ENCODE measurements around the gene SNX19. TPM values are rescaled to one million over a fixed set of nuclear protein-coding genes. Genes with fewer than 3 reads are reported as not detected.

SNX19 gene
- total and polyA plus RNA-seq, 2 of the 4 experiments (the other 2 are of a cell fraction), result 35.9 to 113 TPM

DNA sequence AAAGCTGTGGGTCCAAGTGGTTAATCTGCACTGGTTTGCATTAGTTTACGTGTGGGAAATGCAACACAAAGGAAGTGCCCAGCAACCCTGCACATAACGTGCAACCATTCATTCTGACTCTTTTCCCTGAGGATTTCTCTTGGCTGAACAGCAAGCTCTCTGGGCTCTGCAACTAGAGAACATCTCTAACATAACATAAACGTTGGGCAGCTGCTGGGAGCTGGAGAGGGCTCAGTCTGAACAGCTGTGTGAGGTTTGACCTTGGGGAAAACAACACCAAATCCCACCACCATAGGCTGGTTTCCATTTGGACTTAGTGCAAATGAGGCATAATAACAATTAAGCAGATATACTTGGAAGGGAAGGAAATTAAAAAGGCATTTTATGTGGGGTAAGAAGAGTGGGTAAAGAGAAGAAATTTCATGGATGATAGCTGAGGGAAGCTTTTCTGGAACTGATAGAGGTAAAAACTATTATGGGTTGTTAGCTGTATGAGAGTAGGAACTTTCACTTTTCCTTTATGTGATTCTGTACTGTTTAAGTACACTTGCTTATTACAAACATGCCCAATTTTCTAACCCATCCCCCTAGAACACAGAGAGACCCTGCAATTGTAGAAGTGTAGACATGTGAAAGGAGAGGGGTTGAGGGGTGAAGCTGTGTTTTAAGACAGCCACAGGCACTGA lies 76.2 kb downstream of the SNX19 start:
- in situ Hi-C loops (cut with MboI; ENCODE audit: low sequenced_read_pairs), result loop anchor here (10.0 kb wide), 1 partner anchor 395 kb away; the partner anchor contains the start of gene ADAMTS15
- Histone ChIP-seq H2AFZ (replicated peaks; ENCODE audit: low read length, poor library complexity) (no peak overlapping the region), H3K23ac (ENCODE audit: low read depth, low read length) (no peak overlapping the region), H3K79me1 (ENCODE audit: low read depth in 1 of 2, low read length in 2 of 2) (no peaks in the 10 kb centered on the region), H3K9me3 (ENCODE audit: control insufficient read depth, insufficient read depth, low read length) (no peaks in the 10 kb centered on the region), H3K18ac (ENCODE audit: low read depth, low read length) (peak overlapping the region; percentile 73), H2BK15ac (ENCODE audit: low read depth, low read length) (no peak overlapping the region), H3K27ac (ENCODE audit: insufficient read depth, low read length) (peak overlapping the region; percentile 71; the same call in 1 of the 2 replicates), H2BK120ac (ENCODE audit: low read depth, low read length) (peak overlapping the region; percentile 58; the same call in 1 of the 2 replicates), H4K8ac (ENCODE audit: low read depth in 2 of 2, low read length in 2 of 2) (peak overlapping the region in 1 of 2 experiments; percentile 15; a peak in 1 of 4 replicates), H4K20me1 (ENCODE audit: insufficient read depth, low read length) (no peaks in the 10 kb centered on the region), H3K4ac (ENCODE audit: low read depth, low read length) (no peak overlapping the region), H3K27me3 (ENCODE audit: control insufficient read depth, insufficient read depth, low read length) (no peaks in the 10 kb centered on the region), H3K56ac (ENCODE audit: extremely low read depth, insufficient read depth, low read length) (no peak overlapping the region), H3K4me1 (ENCODE audit: control insufficient read depth, insufficient read depth, low read length) (peaks cover 3% of the 10 kb centered on the region; the same call in 1 of the 2 replicates), H2AK9ac (replicated peaks; ENCODE audit: low read depth, low read length, poor library complexity) (no peak overlapping the region), H4K91ac (ENCODE audit: insufficient read depth, low read depth, low read length) (no peak overlapping the region), H3K4me3 (ENCODE audit: insufficient read depth, low read depth, low read length) (no peak overlapping the region), H3K4me2 (ENCODE audit: low read depth, low read length) (peak overlapping the region; percentile 68), H3K9me1 (ENCODE audit: insufficient read depth, low read length) (no peaks in the 10 kb centered on the region; the same call in 1 of the 2 replicates), H3K9ac (ENCODE audit: low read depth, low read length) (no peak overlapping the region), H2BK5ac (ENCODE audit: low read depth, low read length, poor library complexity, severe bottlenecking) (no peak overlapping the region), H2BK20ac (ENCODE audit: low read depth, low read length) (no peak overlapping the region), H2AK5ac (ENCODE audit: low read depth, low read length) (no peak overlapping the region), H3K14ac (replicated peaks; ENCODE audit: low read depth, low read length) (0 out of 2 replicates have a peak overlapping the region, but pooled peaks have one; percentile 33), H3K36me3 (ENCODE audit: control insufficient read depth, insufficient read depth, low read length) (no peaks in the 10 kb centered on the region), H4K5ac (ENCODE audit: low read depth, low read length) (peak overlapping the region; percentile 75)
- WGBS, 2 experiments (ENCODE audit: extremely low coverage in 2 of 2, insufficient read length in 1 of 2), result no CpG with 5 or more reads among the region's 3 CpGs
- peak; percentile 95 for ATAC-seq (ENCODE audit: low read depth)
- peak; percentile 56 for DNase-seq
- POLR2A ChIA-PET (ENCODE audit: unreplicated experiment), result interaction anchor here (0.5 kb wide), 1 partner anchor 49 kb away, joined by 3 read pairs; no protein-coding TSS in a partner anchor
- TF ChIP-seq CEBPB (IDR thresholded peaks at IDR 0.05; ENCODE audit: low read depth, low read length), result no peak
- TF ChIP-seq RCOR1 (IDR thresholded peaks at IDR 0.05; ENCODE audit: insufficient replicate concordance, low read length), result no peak
- no peak for TF ChIP-seq MAZ (IDR thresholded peaks at IDR 0.05; ENCODE audit: borderline replicate concordance, low read depth, low read length)
- TF ChIP-seq CHD1 (IDR thresholded peaks at IDR 0.05; ENCODE audit: low read depth, low read length), result no peak
- no peak for TF ChIP-seq RAD21 (IDR thresholded peaks at IDR 0.05; ENCODE audit: low read length)
- TF ChIP-seq, protein P1, sequence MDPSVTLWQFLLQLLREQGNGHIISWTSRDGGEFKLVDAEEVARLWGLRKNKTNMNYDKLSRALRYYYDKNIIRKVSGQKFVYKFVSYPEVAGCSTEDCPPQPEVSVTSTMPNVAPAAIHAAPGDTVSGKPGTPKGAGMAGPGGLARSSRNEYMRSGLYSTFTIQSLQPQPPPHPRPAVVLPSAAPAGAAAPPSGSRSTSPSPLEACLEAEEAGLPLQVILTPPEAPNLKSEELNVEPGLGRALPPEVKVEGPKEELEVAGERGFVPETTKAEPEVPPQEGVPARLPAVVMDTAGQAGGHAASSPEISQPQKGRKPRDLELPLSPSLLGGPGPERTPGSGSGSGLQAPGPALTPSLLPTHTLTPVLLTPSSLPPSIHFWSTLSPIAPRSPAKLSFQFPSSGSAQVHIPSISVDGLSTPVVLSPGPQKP (IDR thresholded peaks at IDR 0.05; ENCODE audit: borderline replicate concordance, low read depth, low read length), result no peak
- CTCF ChIA-PET, result interaction anchor here (0.6 to 0.8 kb wide), 2 partner anchors 22 to 60 kb away, joined by 3 to 4 read pairs; no protein-coding TSS in a partner anchor
- intact Hi-C loops (cut with micrococcal nuclease), result loop anchor here (5.0 kb wide), 1 partner anchor 388 kb away; no protein-coding TSS in a partner anchor
- BruUV-seq (replicated peaks), result no TSS peak
- dilution Hi-C loops (cut with HindIII; ENCODE audit: low sequenced_read_pairs, unreplicated experiment), result no loop called here
